Activated naive CD8-positive, alpha-beta T cell treated with anti-CD3 and anti-CD28 coated beads for 36 hours (primary cell): ENCODE data around the gene RASA2. TPM values are rescaled to one million over a fixed set of nuclear protein-coding genes. Genes with fewer than 3 reads are reported as not detected.

Experiments
- DNase-seq: peaks from one replicate; pipeline ENCODE4 v3.0.0; 2021
- H3K27ac Mint-ChIP-seq: one replicate; pipeline ENCODE4 v1.8.0; 2022; ENCODE audit warnings: mild to moderate bottlenecking, moderate library complexity, mixed read lengths
- H3K27me3 Mint-ChIP-seq: one replicate; pipeline ENCODE4 v1.8.0; 2022; ENCODE audit warnings: mild to moderate bottlenecking, mixed read lengths
- H3K36me3 Mint-ChIP-seq: one replicate; pipeline ENCODE4 v1.8.0; 2021; ENCODE audit warnings: mild to moderate bottlenecking, mixed read lengths
- H3K4me1 Mint-ChIP-seq: one replicate; pipeline ENCODE4 v1.8.0; 2021; ENCODE audit warnings: mixed read lengths
- H3K4me3 Mint-ChIP-seq: one replicate; pipeline ENCODE4 v1.8.0; 2022; ENCODE audit warnings: mild to moderate bottlenecking, moderate library complexity, mixed read lengths
- H3K9me3 Mint-ChIP-seq: one replicate; pipeline ENCODE4 v1.8.0; 2022; ENCODE audit warnings: mixed read lengths
- total RNA-seq, 2 experiments: library from RNA; stranded (reverse); gene quantifications; one replicate each; pipeline ENCODE4 v1.2.3, GENCODE V29; 2021

The RASA2 gene
- total RNA-seq, 2 experiments from 2014 or later, result 36.1 to 40.2 TPM

DNA sequence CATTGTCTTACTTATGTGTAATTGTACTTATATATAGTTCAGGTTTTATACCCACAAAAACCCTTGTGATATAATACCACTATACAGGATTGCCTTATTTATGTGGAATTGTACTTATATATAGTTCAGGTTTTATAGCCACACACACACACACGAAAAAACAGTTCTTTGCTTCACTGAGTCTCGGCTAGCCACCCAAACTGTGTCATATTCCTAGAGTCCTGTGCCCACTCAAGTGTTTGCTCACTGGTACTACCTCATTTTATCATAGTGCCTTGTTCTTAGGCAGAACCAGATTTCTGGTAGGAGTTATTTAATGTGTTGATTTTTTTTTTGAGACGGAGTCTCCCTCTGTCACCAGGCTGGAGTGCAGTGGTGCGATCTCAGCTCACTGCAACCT lies 12.5 kb downstream of the RASA2 start:
- H3K36me3 Mint-ChIP-seq, result peaks cover 52% of the 10 kb centered on the region
- H3K4me3 Mint-ChIP-seq, result peak overlapping the region; percentile 66
- H3K27ac Mint-ChIP-seq, result peak overlapping the region; percentile 96
- DNase-seq, result no peak
- H3K4me1 Mint-ChIP-seq, result peaks cover 61% of the 10 kb centered on the region
- H3K27me3 Mint-ChIP-seq, result no peaks in the 10 kb centered on the region
- H3K9me3 Mint-ChIP-seq, result peaks cover 13% of the 10 kb centered on the region

DNA sequence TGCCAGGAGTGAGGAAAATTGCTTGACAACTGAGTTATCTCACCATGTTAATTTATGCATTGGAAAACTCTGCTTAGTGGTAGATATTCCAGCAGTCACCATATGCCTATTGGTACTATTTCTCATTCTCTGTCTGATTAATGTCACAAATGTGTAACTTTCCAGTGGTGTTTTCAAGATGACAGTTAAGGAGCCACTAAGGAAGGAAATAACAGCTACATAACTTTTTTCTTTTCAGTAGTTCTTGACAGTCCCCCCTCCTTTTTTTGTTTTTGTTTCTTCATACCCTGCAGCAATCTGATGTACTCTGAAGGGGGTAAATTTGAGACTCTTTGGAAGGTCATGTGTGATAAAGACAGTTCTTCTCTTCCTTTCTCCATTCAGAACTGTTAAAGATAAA lies 13.1 kb downstream of the RASA2 start:
- Mint-ChIP-seq H3K27me3 (no peaks in the 10 kb centered on the region), H3K4me3 (peak overlapping the region; percentile 66), H3K27ac (peak overlapping the region; percentile 96), H3K36me3 (peaks cover 46% of the 10 kb centered on the region), H3K4me1 (peaks cover 54% of the 10 kb centered on the region), H3K9me3 (peaks cover 13% of the 10 kb centered on the region)
- DNase-seq, result no peak

GRCh38 chr3:141500397-141500796 lies 13.6 kb downstream of the RASA2 start:
- no peak for DNase-seq
- Mint-ChIP-seq H3K27ac (peak overlapping the region; percentile 96), H3K4me1 (peaks cover 50% of the 10 kb centered on the region), H3K36me3 (peaks cover 42% of the 10 kb centered on the region), H3K4me3 (no peak overlapping the region), H3K27me3 (no peaks in the 10 kb centered on the region), H3K9me3 (peaks cover 13% of the 10 kb centered on the region)

- Mint-ChIP-seq H3K27ac (no peak overlapping the region), H3K4me3 (no peak overlapping the region), H3K27me3 (no peaks in the 10 kb centered on the region), H3K4me1 (peaks cover 34% of the 10 kb centered on the region), H3K9me3 (peaks cover 2% of the 10 kb centered on the region), H3K36me3 (peaks cover 30% of the 10 kb centered on the region)
- no peak for DNase-seq
These were observed 18.3 kb downstream of the RASA2 start for GRCh38 chr3:141505166-141505565.

GRCh38 chr3:141506071-141506470 lies 19.2 kb downstream of the RASA2 start:
- H3K9me3 Mint-ChIP-seq, result peaks cover 10% of the 10 kb centered on the region
- H3K4me3 Mint-ChIP-seq, result no peak overlapping the region
- H3K4me1 Mint-ChIP-seq, result peaks cover 41% of the 10 kb centered on the region
- no peak overlapping the region for H3K27ac Mint-ChIP-seq
- peaks cover 39% of the 10 kb centered on the region for H3K36me3 Mint-ChIP-seq
- no peak for DNase-seq
- no peaks in the 10 kb centered on the region for H3K27me3 Mint-ChIP-seq

DNA sequence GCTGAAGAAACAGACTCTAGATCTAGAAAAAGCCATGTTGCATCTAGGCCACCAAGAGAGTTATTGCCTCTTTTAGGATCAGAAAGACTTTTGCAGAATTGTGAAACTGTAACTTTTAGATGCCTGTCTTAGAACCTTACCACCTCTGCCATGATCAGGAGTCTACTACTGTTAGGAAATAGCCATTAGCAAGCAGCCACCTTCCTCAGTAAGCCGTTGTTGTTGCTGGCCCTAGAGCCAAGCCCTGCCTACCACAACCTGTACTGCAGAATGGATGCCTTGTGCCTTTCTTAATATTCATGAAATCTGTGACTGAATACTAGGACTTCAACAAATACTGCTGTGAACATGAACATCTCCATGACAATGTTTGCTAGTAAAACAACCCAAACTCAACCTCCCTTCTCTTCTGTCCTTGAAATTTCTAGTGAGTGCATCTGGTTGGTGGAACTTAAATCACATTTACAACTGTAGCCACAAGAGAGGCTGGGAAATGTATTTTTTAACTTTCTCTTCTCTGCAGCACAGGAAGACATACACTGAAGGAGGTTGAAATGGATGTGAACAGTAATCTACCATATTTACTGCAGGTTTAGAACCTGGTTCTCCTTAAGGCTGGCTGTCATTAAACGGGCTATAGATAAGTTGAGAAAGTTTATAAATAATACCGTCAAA lies 20.7 kb downstream of the RASA2 start:
- Mint-ChIP-seq H3K9me3 (peaks cover 11% of the 10 kb centered on the region), H3K36me3 (peaks cover 45% of the 10 kb centered on the region), H3K4me3 (no peak overlapping the region), H3K4me1 (peaks cover 40% of the 10 kb centered on the region), H3K27ac (peak overlapping the region; percentile 36), H3K27me3 (no peaks in the 10 kb centered on the region)
- no peak for DNase-seq

DNA sequence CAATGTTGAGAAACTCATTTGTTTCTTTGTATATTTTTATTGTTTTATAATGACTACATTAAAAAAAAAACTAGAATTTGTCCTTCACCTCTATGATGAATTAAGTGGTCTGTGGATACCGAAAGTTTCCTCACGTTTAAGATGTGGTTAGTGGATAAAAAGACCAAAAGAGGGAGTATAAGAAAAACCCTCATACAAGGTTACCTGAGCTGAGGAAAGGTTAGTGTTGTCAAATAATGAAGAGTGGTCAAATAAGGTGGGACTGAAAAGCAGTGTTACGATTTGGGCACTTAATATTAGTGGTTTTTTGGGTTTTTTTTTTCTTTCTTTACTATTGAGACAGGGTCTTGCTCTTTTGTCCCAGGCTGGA lies 21.2 kb downstream of the RASA2 start:
- peaks cover 42% of the 10 kb centered on the region for H3K4me1 Mint-ChIP-seq
- no peak overlapping the region for H3K4me3 Mint-ChIP-seq
- H3K27ac Mint-ChIP-seq, result peak overlapping the region; percentile 52
- H3K27me3 Mint-ChIP-seq, result no peaks in the 10 kb centered on the region
- H3K9me3 Mint-ChIP-seq, result peaks cover 11% of the 10 kb centered on the region
- peaks cover 49% of the 10 kb centered on the region for H3K36me3 Mint-ChIP-seq
- DNase-seq, result no peak

DNA sequence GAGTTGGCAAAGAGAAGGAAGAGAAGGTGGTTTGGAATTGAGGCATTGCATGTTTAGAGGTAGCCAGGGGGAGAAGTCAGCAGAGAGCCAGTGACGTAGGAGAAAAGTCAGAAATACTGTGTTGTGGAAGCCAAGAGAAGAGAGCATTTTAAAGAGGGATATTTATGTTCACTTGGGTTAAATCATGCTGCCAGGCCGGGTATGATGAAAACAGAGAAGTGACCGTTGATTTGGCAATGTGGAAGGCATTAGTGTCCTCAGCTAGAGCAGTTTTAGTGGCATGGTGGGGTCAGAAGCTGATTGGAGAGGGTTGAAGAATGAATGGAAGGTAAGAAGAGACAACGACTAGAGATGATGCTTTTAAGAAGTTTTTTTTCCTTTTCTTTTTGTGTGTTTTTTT lies 24.5 kb downstream of the RASA2 start:
- Mint-ChIP-seq H3K27ac (peak overlapping the region; percentile 30), H3K4me3 (no peak overlapping the region), H3K4me1 (peaks cover 47% of the 10 kb centered on the region), H3K36me3 (peaks cover 73% of the 10 kb centered on the region), H3K9me3 (peaks cover 11% of the 10 kb centered on the region), H3K27me3 (no peaks in the 10 kb centered on the region)
- DNase-seq, result no peak

- H3K4me3 Mint-ChIP-seq, result no peak overlapping the region
- no peak for DNase-seq
- peaks cover 79% of the 10 kb centered on the region for H3K36me3 Mint-ChIP-seq
- H3K9me3 Mint-ChIP-seq, result peaks cover 19% of the 10 kb centered on the region
- peak overlapping the region; percentile 28 for H3K27ac Mint-ChIP-seq
- H3K4me1 Mint-ChIP-seq, result peaks cover 34% of the 10 kb centered on the region
- H3K27me3 Mint-ChIP-seq, result no peaks in the 10 kb centered on the region
These were observed 27.6 kb downstream of the RASA2 start for GRCh38 chr3:141514382-141514781.

GRCh38 chr3:141519587-141519986 lies 32.8 kb downstream of the RASA2 start:
- no peak overlapping the region for H3K4me3 Mint-ChIP-seq
- no peak overlapping the region for H3K27ac Mint-ChIP-seq

DNA sequence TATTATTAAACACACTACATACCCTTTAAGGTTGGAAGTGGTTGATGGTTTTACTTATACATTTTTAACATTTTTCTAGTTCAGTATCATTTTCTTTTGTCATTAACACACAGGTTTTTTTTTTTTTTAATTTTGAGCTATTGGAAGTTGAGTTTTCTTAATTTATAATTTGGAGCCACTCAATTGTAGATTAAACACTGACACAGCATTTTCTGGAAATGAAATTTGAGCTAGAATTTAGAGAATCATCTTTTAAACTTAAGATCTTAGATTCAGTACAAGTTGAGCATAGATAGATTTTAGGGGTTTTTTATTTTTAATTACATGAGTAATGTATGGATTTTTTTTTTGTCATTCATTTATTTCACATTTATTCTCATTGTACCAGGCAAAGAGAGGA lies 35.0 kb downstream of the RASA2 start:
- Mint-ChIP-seq H3K4me1 (peaks cover 55% of the 10 kb centered on the region), H3K27me3 (no peaks in the 10 kb centered on the region), H3K27ac (no peak overlapping the region), H3K36me3 (peaks cover 62% of the 10 kb centered on the region), H3K9me3 (peaks cover 8% of the 10 kb centered on the region), H3K4me3 (no peak overlapping the region)
- DNase-seq, result no peak

More at GRCh38 chr3:141519587-141519986, 32.8 kb downstream of the RASA2 start:
- peaks cover 38% of the 10 kb centered on the region for H3K4me1 Mint-ChIP-seq
- peaks cover 66% of the 10 kb centered on the region for H3K36me3 Mint-ChIP-seq
- DNase-seq, result no peak
- peaks cover 10% of the 10 kb centered on the region for H3K9me3 Mint-ChIP-seq
- H3K27me3 Mint-ChIP-seq, result no peaks in the 10 kb centered on the region

GRCh38 chr3:141523615-141524375 lies 37.0 kb downstream of the RASA2 start:
- Mint-ChIP-seq H3K27me3 (no peaks in the 10 kb centered on the region), H3K4me1 (peaks cover 70% of the 10 kb centered on the region), H3K27ac (no peak overlapping the region), H3K9me3 (no peaks in the 10 kb centered on the region), H3K36me3 (peaks cover 47% of the 10 kb centered on the region), H3K4me3 (no peak overlapping the region)
- DNase-seq, result no peak

GRCh38 chr3:141524988-141525387 lies 38.2 kb downstream of the RASA2 start:
- H3K4me1 Mint-ChIP-seq, result peaks cover 72% of the 10 kb centered on the region
- H3K4me3 Mint-ChIP-seq, result no peak overlapping the region
- H3K36me3 Mint-ChIP-seq, result peaks cover 44% of the 10 kb centered on the region
- no peak for DNase-seq
- H3K27ac Mint-ChIP-seq, result peak overlapping the region; percentile 47
- no peaks in the 10 kb centered on the region for H3K27me3 Mint-ChIP-seq
- H3K9me3 Mint-ChIP-seq, result no peaks in the 10 kb centered on the region

DNA sequence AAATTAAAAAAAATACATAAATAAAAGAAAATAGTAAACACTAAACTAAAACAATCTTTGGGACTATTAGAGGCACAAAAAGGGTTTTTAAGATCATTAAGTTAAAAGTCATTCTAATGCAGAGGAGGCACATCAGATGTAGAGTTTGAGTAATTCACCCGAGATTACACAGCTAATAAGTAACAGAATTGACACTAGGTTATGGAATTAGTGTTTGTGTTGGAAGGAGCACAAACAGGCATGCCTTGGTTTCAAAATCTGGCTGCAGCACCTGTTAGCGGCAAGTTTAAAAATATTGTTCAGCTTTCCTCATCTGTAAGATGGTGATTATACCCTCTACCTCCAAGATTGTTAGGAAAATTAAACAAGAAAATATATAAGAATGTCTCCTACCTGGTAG lies 39.0 kb downstream of the RASA2 start:
- Mint-ChIP-seq H3K4me1 (peaks cover 75% of the 10 kb centered on the region), H3K27me3 (no peaks in the 10 kb centered on the region), H3K9me3 (no peaks in the 10 kb centered on the region), H3K27ac (peak overlapping the region; percentile 38), H3K36me3 (peaks cover 42% of the 10 kb centered on the region), H3K4me3 (no peak overlapping the region)
- no peak for DNase-seq

- Mint-ChIP-seq H3K4me3 (no peak overlapping the region), H3K36me3 (peaks cover 40% of the 10 kb centered on the region)
These were observed 39.9 kb downstream of the RASA2 start for GRCh38 chr3:141526709-141527108.

GRCh38 chr3:141528800-141529199 lies 42.0 kb downstream of the RASA2 start:
- H3K27ac Mint-ChIP-seq, result peak overlapping the region; percentile 79

More at GRCh38 chr3:141526709-141527108, 39.9 kb downstream of the RASA2 start:
- no peak for DNase-seq
- H3K27ac Mint-ChIP-seq, result peak overlapping the region; percentile 63
- peaks cover 75% of the 10 kb centered on the region for H3K4me1 Mint-ChIP-seq
- H3K9me3 Mint-ChIP-seq, result no peaks in the 10 kb centered on the region
- H3K27me3 Mint-ChIP-seq, result no peaks in the 10 kb centered on the region

More at GRCh38 chr3:141528800-141529199, 42.0 kb downstream of the RASA2 start:
- Mint-ChIP-seq H3K4me3 (no peak overlapping the region), H3K36me3 (peaks cover 45% of the 10 kb centered on the region), H3K4me1 (peaks cover 78% of the 10 kb centered on the region), H3K9me3 (no peaks in the 10 kb centered on the region), H3K27me3 (no peaks in the 10 kb centered on the region)
- DNase-seq, result no peak
